OCI-LY1 (cell line): ENCODE measurements around the gene TRIL.

Source experiments
- H2AFZ ChIP-seq: fragments of 200-600 bp; sonication (generic), shearing (Covaris generic); 2 replicates; pipeline ENCODE4 v1.6.0; 2014; ENCODE audit warnings: antibody characterized with exemption, mild to moderate bottlenecking, low read length
- H3F3A ChIP-seq: fragments of 200-600 bp; sonication (generic), shearing (Covaris generic); 2 replicates; pipeline ENCODE4 v1.6.0; 2014; ENCODE audit warnings: mild to moderate bottlenecking, antibody characterized with exemption, low read length, moderate library complexity; ENCODE audit not compliant: insufficient read depth
- H3K27ac ChIP-seq: fragments of 200-600 bp; sonication (generic); 2 replicates; pipeline ENCODE4 v1.5.1; 2014; ENCODE audit warnings: low read length, mixed run types, mild to moderate bottlenecking, low read depth; ENCODE audit not compliant: poor library complexity, severe bottlenecking
- H3K27me3 ChIP-seq: fragments of 200-600 bp; sonication (generic); 2 replicates; pipeline ENCODE4 v1.6.0; 2014; ENCODE audit warnings: antibody characterized with exemption, mild to moderate bottlenecking, low read length, moderate library complexity; ENCODE audit not compliant: insufficient read depth
- H3K36me3 ChIP-seq: fragments of 200-600 bp; sonication (generic); 2 replicates; pipeline ENCODE4 v1.6.1; 2014; ENCODE audit warnings: mild to moderate bottlenecking, antibody characterized with exemption, low read length, moderate library complexity, mixed read lengths; ENCODE audit not compliant: insufficient read depth
- H3K4me1 ChIP-seq: fragments of 200-600 bp; sonication (generic); 2 replicates; pipeline ENCODE4 v1.5.1; 2014; ENCODE audit warnings: mild to moderate bottlenecking, low read length, moderate library complexity; ENCODE audit not compliant: insufficient read depth, severe bottlenecking
- H3K4me2 ChIP-seq: fragments of 200-600 bp; sonication (generic), shearing (Covaris generic); 2 replicates; pipeline ENCODE4 v1.6.1; 2014; ENCODE audit warnings: low read length
- H3K4me3 ChIP-seq: fragments of 200-600 bp; sonication (generic); 2 replicates; pipeline ENCODE4 v1.5.1; 2014; ENCODE audit warnings: low read length, low read depth, mild to moderate bottlenecking, mixed read lengths; ENCODE audit not compliant: poor library complexity, severe bottlenecking
- H3K79me2 ChIP-seq: fragments of 200-600 bp; shearing (Covaris generic); 2 replicates; pipeline ENCODE4 v1.6.1; 2016; ENCODE audit warnings: mixed run types, low read length, mixed read lengths; ENCODE audit not compliant: insufficient read depth
- H3K9ac ChIP-seq: fragments of 200-600 bp; sonication (generic), shearing (Covaris generic); 2 replicates; pipeline ENCODE4 v1.6.1; 2014; ENCODE audit warnings: mild to moderate bottlenecking, low read length, mixed read lengths
- H3K9me2 ChIP-seq: fragments of 200-600 bp; sonication (generic), shearing (Covaris generic); 2 replicates; pipeline ENCODE4 v1.6.1; 2014; ENCODE audit warnings: low read depth, mild to moderate bottlenecking, low read length, mixed read lengths
- H3K9me3 ChIP-seq: fragments of 200-600 bp; shearing (Covaris generic); 2 replicates; pipeline ENCODE4 v1.6.1; 2014; ENCODE audit warnings: low read length, mixed read lengths
- H4K20me1 ChIP-seq: fragments of 200-600 bp; sonication (generic), shearing (Covaris generic); 2 replicates; pipeline ENCODE4 v1.6.0; 2016; ENCODE audit warnings: mild to moderate bottlenecking, low read length; ENCODE audit not compliant: insufficient read depth
- EZH2 ChIP-seq: fragments of 200-600 bp; sonication (generic), shearing (Covaris generic); IDR thresholded peaks from 2 replicates; pipeline ENCODE4 v1.8.0; 2017; ENCODE audit warnings: borderline replicate concordance, mixed run types, mild to moderate bottlenecking, antibody characterized with exemption, low read length, moderate library complexity, mixed read lengths
- TF ChIP-seq, protein P1 (sequence below): fragments of 200-600 bp; sonication (generic), shearing (Covaris generic); IDR thresholded peaks from 2 replicates; pipeline ENCODE4 v1.5.1; 2017; ENCODE audit warnings: mild to moderate bottlenecking, antibody characterized with exemption, low read length, moderate library complexity, mixed read lengths

TRIL gene

DNA sequence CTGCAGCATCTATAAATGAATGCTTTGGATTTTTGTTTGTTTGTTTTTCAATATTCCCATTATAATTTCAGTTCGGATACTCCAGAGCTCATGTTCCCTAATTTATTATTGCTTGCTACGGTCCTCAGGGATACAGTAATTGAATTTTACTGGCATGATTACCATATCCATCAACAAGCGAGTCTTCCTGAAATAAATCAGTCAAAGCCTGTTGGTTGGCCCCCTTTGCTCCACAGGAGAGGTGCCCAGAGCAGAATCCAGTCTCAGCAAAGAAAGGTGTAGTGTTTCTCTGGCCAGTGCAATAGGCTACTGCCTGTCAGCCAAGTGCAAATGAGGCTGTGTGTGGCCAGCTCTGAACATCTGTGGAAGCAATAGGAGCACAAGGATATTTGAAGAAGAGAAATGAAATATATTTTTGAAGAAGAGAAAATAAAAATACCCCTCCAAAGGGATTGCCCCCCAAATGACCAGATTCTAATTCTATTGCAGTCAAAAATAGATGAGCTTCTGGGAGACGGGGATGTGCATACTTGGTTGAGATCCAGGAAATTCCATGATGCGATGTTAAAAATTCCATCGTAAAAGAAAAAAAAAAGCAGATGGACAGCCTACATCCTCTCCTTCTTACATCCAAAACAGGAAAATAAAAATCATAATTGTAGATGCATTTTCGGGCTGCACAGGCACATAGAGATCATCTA is 18.1 kb downstream of the TRIL start:
- Histone ChIP-seq H3K9me2 (no peaks in the 10 kb centered on the region), H3K36me3 (no peaks in the 10 kb centered on the region), H3K4me3 (no peak overlapping the region), H4K20me1 (no peaks in the 10 kb centered on the region), H3K27me3 (0 out of 2 replicates have a peak, but pooled peaks cover 4% of the 10 kb centered on the region), H3K79me2 (no peaks in the 10 kb centered on the region), H3K4me1 (no peaks in the 10 kb centered on the region), H3F3A (no peaks in the 10 kb centered on the region), H3K9ac (no peak overlapping the region), H3K27ac (no peak overlapping the region), H3K9me3 (no peaks in the 10 kb centered on the region), H3K4me2 (no peak overlapping the region), H2AFZ (no peak overlapping the region)
- TF ChIP-seq, protein P1, sequence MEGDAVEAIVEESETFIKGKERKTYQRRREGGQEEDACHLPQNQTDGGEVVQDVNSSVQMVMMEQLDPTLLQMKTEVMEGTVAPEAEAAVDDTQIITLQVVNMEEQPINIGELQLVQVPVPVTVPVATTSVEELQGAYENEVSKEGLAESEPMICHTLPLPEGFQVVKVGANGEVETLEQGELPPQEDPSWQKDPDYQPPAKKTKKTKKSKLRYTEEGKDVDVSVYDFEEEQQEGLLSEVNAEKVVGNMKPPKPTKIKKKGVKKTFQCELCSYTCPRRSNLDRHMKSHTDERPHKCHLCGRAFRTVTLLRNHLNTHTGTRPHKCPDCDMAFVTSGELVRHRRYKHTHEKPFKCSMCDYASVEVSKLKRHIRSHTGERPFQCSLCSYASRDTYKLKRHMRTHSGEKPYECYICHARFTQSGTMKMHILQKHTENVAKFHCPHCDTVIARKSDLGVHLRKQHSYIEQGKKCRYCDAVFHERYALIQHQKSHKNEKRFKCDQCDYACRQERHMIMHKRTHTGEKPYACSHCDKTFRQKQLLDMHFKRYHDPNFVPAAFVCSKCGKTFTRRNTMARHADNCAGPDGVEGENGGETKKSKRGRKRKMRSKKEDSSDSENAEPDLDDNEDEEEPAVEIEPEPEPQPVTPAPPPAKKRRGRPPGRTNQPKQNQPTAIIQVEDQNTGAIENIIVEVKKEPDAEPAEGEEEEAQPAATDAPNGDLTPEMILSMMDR = no peak
- no peak for TF ChIP-seq EZH2

DNA sequence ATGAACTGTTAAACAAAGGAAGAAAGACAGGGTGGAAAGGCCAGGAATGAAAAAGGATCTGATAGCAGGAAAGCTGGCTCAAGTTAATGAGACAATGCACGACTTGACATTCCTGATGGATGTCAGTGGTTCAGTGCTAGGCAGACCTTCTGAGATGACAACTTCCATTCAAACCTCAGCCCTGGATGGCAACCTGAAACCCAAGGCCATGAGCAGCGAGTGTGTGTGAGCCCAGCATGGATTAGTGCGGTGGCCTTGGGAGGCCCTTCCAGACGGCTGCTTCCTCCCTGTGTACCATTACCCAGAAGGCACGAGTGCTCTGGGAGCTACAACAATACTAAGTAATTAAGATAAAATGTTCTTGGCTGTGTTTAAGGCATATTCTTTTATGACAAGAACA is 18.8 kb downstream of the TRIL start:
- H3K36me3 ChIP-seq = no peaks in the 10 kb centered on the region
- no peaks in the 10 kb centered on the region for H3K79me2 ChIP-seq
- H4K20me1 ChIP-seq = no peaks in the 10 kb centered on the region
- 0 out of 2 replicates have a peak, but pooled peaks cover 4% of the 10 kb centered on the region for H3K27me3 ChIP-seq
- TF ChIP-seq, protein P1 = no peak
- no peak for TF ChIP-seq EZH2
- no peaks in the 10 kb centered on the region for H3F3A ChIP-seq
- H3K9me2 ChIP-seq = no peaks in the 10 kb centered on the region
- no peak overlapping the region for H3K4me2 ChIP-seq
- no peak overlapping the region for H3K27ac ChIP-seq
- no peak overlapping the region for H3K4me3 ChIP-seq
- H3K9ac ChIP-seq = no peak overlapping the region
- no peak overlapping the region for H2AFZ ChIP-seq
- no peaks in the 10 kb centered on the region for H3K9me3 ChIP-seq
- H3K4me1 ChIP-seq = no peaks in the 10 kb centered on the region

- no peaks in the 10 kb centered on the region for H3K4me1 ChIP-seq
- H3K4me3 ChIP-seq = no peak overlapping the region
- H3K9me3 ChIP-seq = no peaks in the 10 kb centered on the region
- no peaks in the 10 kb centered on the region for H3F3A ChIP-seq
- H3K36me3 ChIP-seq = no peaks in the 10 kb centered on the region
- no peaks in the 10 kb centered on the region for H4K20me1 ChIP-seq
- TF ChIP-seq, protein P1 = no peak
- TF ChIP-seq EZH2 = no peak
- 0 out of 2 replicates have a peak, but pooled peaks cover 4% of the 10 kb centered on the region for H3K27me3 ChIP-seq
- H3K9ac ChIP-seq = no peak overlapping the region
- no peak overlapping the region for H3K4me2 ChIP-seq
- H2AFZ ChIP-seq = no peak overlapping the region
- no peak overlapping the region for H3K27ac ChIP-seq
- H3K9me2 ChIP-seq = no peaks in the 10 kb centered on the region
- H3K79me2 ChIP-seq = no peaks in the 10 kb centered on the region
Observed at GRCh38 chr7:28937619-28938018, 20.5 kb downstream of the TRIL start.
